ENCODE results near the gene RANBP17. TPM values are rescaled to one million over a fixed set of nuclear protein-coding genes. Genes with fewer than 3 reads are reported as not detected.

The RANBP17 gene
- total RNA-seq, 2 experiments from 2014 or later, result not detected

DNA sequence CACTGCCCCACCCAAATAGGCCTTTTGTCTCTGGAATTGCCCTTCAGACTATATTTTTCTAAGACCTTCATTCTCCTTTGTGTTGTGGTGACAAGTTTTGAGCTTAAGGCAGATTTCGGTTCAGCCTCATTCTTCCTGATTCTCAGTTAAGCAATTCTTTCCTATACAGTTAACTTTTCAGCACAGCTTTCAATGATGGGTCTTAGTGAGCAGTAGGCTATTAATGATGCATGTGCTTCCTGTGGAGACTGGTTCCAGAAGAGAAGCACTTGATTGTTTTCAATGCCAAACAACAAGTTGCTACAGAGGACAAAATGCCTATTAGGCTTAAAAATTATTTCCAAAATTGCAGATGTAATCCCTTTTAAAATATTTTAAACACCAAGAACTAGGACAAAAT lies 399.5 kb downstream of the RANBP17 start:
- Histone ChIP-seq H3K4me1 (ENCODE audit: insufficient read depth, low read length) (peaks cover 8% of the 10 kb centered on the region), H3K9me3 (ENCODE audit: control insufficient read depth in 1 of 2, insufficient read depth in 1 of 2, low read length in 2 of 2) (no peaks in the 10 kb centered on the region), H3K27ac (ENCODE audit: low read depth in 1 of 2, low read length in 2 of 2) (no peak overlapping the region), H3K4me3 (ENCODE audit: low read length) (no peak overlapping the region), H3K36me3 (ENCODE audit: insufficient read depth, low read length) (no peaks in the 10 kb centered on the region), H3K27me3 (ENCODE audit: control insufficient read depth in 1 of 2, insufficient read depth in 2 of 2, low read length in 2 of 2) (no peaks in the 10 kb centered on the region)
- peaks cover 6% of the 10 kb centered on the region for H3K4me1 Mint-ChIP-seq (ENCODE audit: low read depth)
- no peak overlapping the region for H3K27ac Mint-ChIP-seq
- no peak overlapping the region for H3K4me3 Mint-ChIP-seq
- no peak for ATAC-seq (ENCODE audit: poor library complexity)
- POLR2A ChIA-PET, result no interaction called here
- no peaks in the 10 kb centered on the region for H3K36me3 Mint-ChIP-seq (ENCODE audit: low read depth)
- CTCF ChIA-PET, result no interaction called here
- intact Hi-C loops (cut with DNase I, micrococcal nuclease), result no loop called here
- H3K9me3 Mint-ChIP-seq, result no peaks in the 10 kb centered on the region
- TF ChIP-seq, protein P1, sequence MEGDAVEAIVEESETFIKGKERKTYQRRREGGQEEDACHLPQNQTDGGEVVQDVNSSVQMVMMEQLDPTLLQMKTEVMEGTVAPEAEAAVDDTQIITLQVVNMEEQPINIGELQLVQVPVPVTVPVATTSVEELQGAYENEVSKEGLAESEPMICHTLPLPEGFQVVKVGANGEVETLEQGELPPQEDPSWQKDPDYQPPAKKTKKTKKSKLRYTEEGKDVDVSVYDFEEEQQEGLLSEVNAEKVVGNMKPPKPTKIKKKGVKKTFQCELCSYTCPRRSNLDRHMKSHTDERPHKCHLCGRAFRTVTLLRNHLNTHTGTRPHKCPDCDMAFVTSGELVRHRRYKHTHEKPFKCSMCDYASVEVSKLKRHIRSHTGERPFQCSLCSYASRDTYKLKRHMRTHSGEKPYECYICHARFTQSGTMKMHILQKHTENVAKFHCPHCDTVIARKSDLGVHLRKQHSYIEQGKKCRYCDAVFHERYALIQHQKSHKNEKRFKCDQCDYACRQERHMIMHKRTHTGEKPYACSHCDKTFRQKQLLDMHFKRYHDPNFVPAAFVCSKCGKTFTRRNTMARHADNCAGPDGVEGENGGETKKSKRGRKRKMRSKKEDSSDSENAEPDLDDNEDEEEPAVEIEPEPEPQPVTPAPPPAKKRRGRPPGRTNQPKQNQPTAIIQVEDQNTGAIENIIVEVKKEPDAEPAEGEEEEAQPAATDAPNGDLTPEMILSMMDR (IDR thresholded peaks at IDR 0.05), result no peak
- H3K27me3 Mint-ChIP-seq, result no peaks in the 10 kb centered on the region
- no peak for DNase-seq

DNA sequence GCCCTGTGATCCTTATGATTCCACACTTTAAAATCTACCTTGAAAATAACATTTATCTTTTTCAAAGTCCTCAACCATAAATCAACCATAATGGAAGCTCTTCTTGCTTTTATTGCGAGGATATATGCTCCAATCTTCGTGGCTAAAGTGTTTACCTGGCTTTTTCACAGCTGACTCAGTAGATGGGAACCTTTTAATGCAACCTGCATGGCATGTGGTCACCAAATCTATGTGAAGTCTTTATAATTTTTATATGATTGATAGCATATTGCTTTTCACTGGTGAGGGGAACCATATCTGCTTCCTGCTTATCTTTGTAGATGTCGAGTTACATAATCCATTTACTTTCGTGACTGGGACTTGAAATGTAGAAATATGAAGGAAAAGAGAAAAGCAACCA lies 400.1 kb downstream of the RANBP17 start:
- DNase-seq (no peak), ATAC-seq (ENCODE audit: poor library complexity) (no peak)
- H3K4me3 ChIP-seq (ENCODE audit: low read length), result no peak overlapping the region
- Mint-ChIP-seq H3K36me3 (ENCODE audit: low read depth) (no peaks in the 10 kb centered on the region), H3K4me3 (no peak overlapping the region), H3K27me3 (no peaks in the 10 kb centered on the region), H3K4me1 (ENCODE audit: low read depth) (peaks cover 6% of the 10 kb centered on the region), H3K9me3 (no peaks in the 10 kb centered on the region), H3K27ac (no peak overlapping the region)
- no peaks in the 10 kb centered on the region for H3K9me3 ChIP-seq (ENCODE audit: control insufficient read depth in 1 of 2, insufficient read depth in 1 of 2, low read length in 2 of 2)
- H3K36me3 ChIP-seq (ENCODE audit: insufficient read depth, low read length), result no peaks in the 10 kb centered on the region
- intact Hi-C loops (cut with DNase I, micrococcal nuclease), result no loop called here
- H3K27ac ChIP-seq (ENCODE audit: low read depth in 1 of 2, low read length in 2 of 2), result no peak overlapping the region
- H3K4me1 ChIP-seq (ENCODE audit: insufficient read depth, low read length), result peaks cover 8% of the 10 kb centered on the region
- CTCF ChIA-PET, result no interaction called here
- H3K27me3 ChIP-seq (ENCODE audit: control insufficient read depth in 1 of 2, insufficient read depth in 2 of 2, low read length in 2 of 2), result no peaks in the 10 kb centered on the region
- POLR2A ChIA-PET, result no interaction called here
- TF ChIP-seq, protein P1 (IDR thresholded peaks at IDR 0.05), result no peak

DNA sequence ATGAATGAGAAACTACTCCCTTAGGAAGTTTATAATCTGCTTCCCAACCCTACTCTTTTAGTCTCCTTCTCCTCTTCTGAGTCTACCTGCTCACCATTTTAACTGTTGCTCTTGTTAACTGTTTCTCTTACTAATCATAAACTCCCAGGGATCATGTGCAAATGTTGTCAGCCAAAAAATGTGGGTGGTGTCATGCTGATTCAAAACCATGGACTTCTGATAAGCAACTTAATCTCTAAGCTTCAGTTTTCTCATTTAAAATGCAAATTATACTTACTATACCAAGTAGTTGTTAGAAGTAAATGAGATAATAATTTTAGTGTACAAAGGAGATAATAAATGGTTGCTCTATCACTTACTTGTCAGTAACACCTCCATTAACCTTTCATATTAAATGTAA lies 401.4 kb downstream of the RANBP17 start:
- no peak overlapping the region for H3K27ac ChIP-seq (ENCODE audit: low read depth in 1 of 2, low read length in 2 of 2)
- Mint-ChIP-seq H3K4me1 (ENCODE audit: low read depth) (peaks cover 6% of the 10 kb centered on the region), H3K27ac (no peak overlapping the region), H3K36me3 (ENCODE audit: low read depth) (no peaks in the 10 kb centered on the region), H3K4me3 (no peak overlapping the region), H3K9me3 (no peaks in the 10 kb centered on the region), H3K27me3 (no peaks in the 10 kb centered on the region)
- ATAC-seq (ENCODE audit: poor library complexity) (no peak), DNase-seq (no peak)
- H3K4me1 ChIP-seq (ENCODE audit: insufficient read depth, low read length), result peaks cover 8% of the 10 kb centered on the region
- no peaks in the 10 kb centered on the region for H3K36me3 ChIP-seq (ENCODE audit: insufficient read depth, low read length)
- intact Hi-C loops (cut with DNase I, micrococcal nuclease), result no loop called here
- ChIA-PET CTCF (no interaction called here), POLR2A (interaction anchor here (0.6 kb wide), 1 partner anchor 27 kb away, joined by 3 read pairs; no protein-coding TSS in a partner anchor)
- H3K9me3 ChIP-seq (ENCODE audit: control insufficient read depth in 1 of 2, insufficient read depth in 1 of 2, low read length in 2 of 2), result no peaks in the 10 kb centered on the region
- TF ChIP-seq, protein P1 (IDR thresholded peaks at IDR 0.05), result no peak
- H3K4me3 ChIP-seq (ENCODE audit: low read length), result no peak overlapping the region
- H3K27me3 ChIP-seq (ENCODE audit: control insufficient read depth in 1 of 2, insufficient read depth in 2 of 2, low read length in 2 of 2), result no peaks in the 10 kb centered on the region

All from CD4-positive, alpha-beta T cell (primary cell).